Kidney tubule cell (primary cell): ENCODE results near the gene CACUL1.

ENCODE experiments used
- DNase-seq: peaks from one replicate; pipeline ENCODE4 v3.0.0-alpha.2; 2018; ENCODE audit warnings: low spot score

Gene CACUL1

GRCh38 chr10:118635674-118636402, 118.9 kb downstream of the CACUL1 start:
- no peak for DNase-seq

- DNase-seq, result no peak
Observed at GRCh38 chr10:118633786-118634185, 121.0 kb downstream of the CACUL1 start.

GRCh38 chr10:118629211-118629610, 125.6 kb downstream of the CACUL1 start:
- no peak for DNase-seq

GRCh38 chr10:118628397-118628796, 126.4 kb downstream of the CACUL1 start:
- DNase-seq, result no peak

GRCh38 chr10:118626953-118627352, 127.8 kb downstream of the CACUL1 start:
- no peak for DNase-seq
